Activated naive CD8-positive, alpha-beta T cell treated with anti-CD3 and anti-CD28 coated beads, Interleukin-2, amount 10 ng/mL, durations not matched to agents 7 days and 5 days (primary cell): ENCODE data around the gene RNGTT. TPM values are rescaled to one million over a fixed set of nuclear protein-coding genes. Genes with fewer than 3 reads are reported as not detected.

Experiments
- total RNA-seq, 2 experiments: library from RNA; stranded (reverse); gene quantifications; one replicate each; pipeline ENCODE4 v1.2.3, GENCODE V29; 2021

RNGTT gene
- total RNA-seq, 2 experiments from 2014 or later = 19.9 to 20.1 TPM

Other genes with a start within 250 kb of the RNGTT start
- 100 to 1,000 TPM; 233 to 264 TPM for gene PNRC1, start 117.1 kb upstream of the RNGTT start, total RNA-seq
- gene SRSF12, start 154.5 kb upstream of the RNGTT start, total RNA-seq = not detected
- 10 to 100 TPM; 18.9 to 20.6 TPM for gene PM20D2, start 182.4 kb upstream of the RNGTT start, total RNA-seq